ENCODE data around the gene IQSEC1. TPM values are rescaled to one million over a fixed set of nuclear protein-coding genes. Genes with fewer than 3 reads are reported as not detected.

Gene IQSEC1
- total and polyA plus RNA-seq, 9 of the 15 experiments (the other 6 are each of a cell fraction or from before 2014, with no cell fraction given): 0.56 to 39.0 (median 6.8) TPM

- TF ChIP-seq ZBTB34 (CRISPR knock-in tag; IDR thresholded peaks at IDR 0.05): no peak
Observed at GRCh38 chr3:12947504-12948369, 125.5 kb downstream of the IQSEC1 start (continued).

GRCh38 chr3:12946649-12947316, 126.4 kb downstream of the IQSEC1 start:
- no peak overlapping the region for H3K4me3 ChIP-seq
- H3K27ac ChIP-seq (ENCODE audit: extremely low read depth, low read depth, low read length): no peak overlapping the region; the same call in 1 of the 3 replicates
- intact Hi-C loops (cut with micrococcal nuclease) (no loop called here), in situ Hi-C loops (cut with MboI) (no loop called here)
- no peaks in the 10 kb centered on the region for H4K20me1 ChIP-seq (replicated peaks; ENCODE audit: control insufficient read depth, insufficient read depth, low read length)
- H3K9ac ChIP-seq (ENCODE audit: insufficient read depth in 1 of 2, low read depth in 2 of 2, low read length in 2 of 2): peak overlapping the region in 1 of 2 experiments; percentile 75; a peak in 2 of 4 replicates
- ATAC-seq (peak; percentile 58), DNase-seq (ENCODE audit: extremely low read depth in 1 of 4, low spot score in 3 of 4) (peak in 1 of 4 experiments; percentile 47), FAIRE-seq (peak; percentile 73)
- WGBS (ENCODE audit: insufficient coverage, low coverage, missing lambda C conversion rate): 53% methylated on average over 8 of the region's 8 CpGs
- H3K27me3 ChIP-seq (ENCODE audit: control insufficient read depth in 2 of 2, insufficient read depth in 2 of 2, low read length in 2 of 2): no peaks in the 10 kb centered on the region
- H3K9me1 ChIP-seq (ENCODE audit: control insufficient read depth, insufficient read depth, low read length): no peaks in the 10 kb centered on the region
- no TSS peak for BruUV-seq (replicated peaks)
- ChIA-PET CTCF (ENCODE audit: low intra/inter-chr PET ratio) (interaction anchor here (0.5 kb wide), 1 partner anchor 70 kb away, joined by 3 read pairs; no protein-coding TSS in a partner anchor), POLR2A (interaction anchor here (1.2 to 1.8 kb wide), 6 partner anchors 9 to 20 kb away, joined by 3 to 11 read pairs (median 4); no protein-coding TSS in a partner anchor)
- no peaks in the 10 kb centered on the region for H3K9me3 ChIP-seq (replicated peaks; ENCODE audit: control insufficient read depth, insufficient read depth, low read depth, low read length)
- H3K36me3 ChIP-seq (ENCODE audit: control insufficient read depth, insufficient read depth, low read length): peaks cover 8% of the 10 kb centered on the region; the same call in 2 of the 3 replicates
- peaks cover 39 to 72% of the 10 kb centered on the region in 2 experiments; a peak in 4 of 5 replicates for H3K4me1 ChIP-seq (replicated peaks in 1 of 2; ENCODE audit: control insufficient read depth in 2 of 2, insufficient read depth in 2 of 2, low read length in 2 of 2)
- peak overlapping the region; percentile 63 for H3K4me2 ChIP-seq (ENCODE audit: insufficient read depth, low read length)
- H3K79me2 ChIP-seq (ENCODE audit: control insufficient read depth, insufficient read depth, low read length): peaks cover 73% of the 10 kb centered on the region
- no peak overlapping the region for H2AFZ ChIP-seq (ENCODE audit: low read depth, low read length)
- TF ChIP-seq, protein P1, sequence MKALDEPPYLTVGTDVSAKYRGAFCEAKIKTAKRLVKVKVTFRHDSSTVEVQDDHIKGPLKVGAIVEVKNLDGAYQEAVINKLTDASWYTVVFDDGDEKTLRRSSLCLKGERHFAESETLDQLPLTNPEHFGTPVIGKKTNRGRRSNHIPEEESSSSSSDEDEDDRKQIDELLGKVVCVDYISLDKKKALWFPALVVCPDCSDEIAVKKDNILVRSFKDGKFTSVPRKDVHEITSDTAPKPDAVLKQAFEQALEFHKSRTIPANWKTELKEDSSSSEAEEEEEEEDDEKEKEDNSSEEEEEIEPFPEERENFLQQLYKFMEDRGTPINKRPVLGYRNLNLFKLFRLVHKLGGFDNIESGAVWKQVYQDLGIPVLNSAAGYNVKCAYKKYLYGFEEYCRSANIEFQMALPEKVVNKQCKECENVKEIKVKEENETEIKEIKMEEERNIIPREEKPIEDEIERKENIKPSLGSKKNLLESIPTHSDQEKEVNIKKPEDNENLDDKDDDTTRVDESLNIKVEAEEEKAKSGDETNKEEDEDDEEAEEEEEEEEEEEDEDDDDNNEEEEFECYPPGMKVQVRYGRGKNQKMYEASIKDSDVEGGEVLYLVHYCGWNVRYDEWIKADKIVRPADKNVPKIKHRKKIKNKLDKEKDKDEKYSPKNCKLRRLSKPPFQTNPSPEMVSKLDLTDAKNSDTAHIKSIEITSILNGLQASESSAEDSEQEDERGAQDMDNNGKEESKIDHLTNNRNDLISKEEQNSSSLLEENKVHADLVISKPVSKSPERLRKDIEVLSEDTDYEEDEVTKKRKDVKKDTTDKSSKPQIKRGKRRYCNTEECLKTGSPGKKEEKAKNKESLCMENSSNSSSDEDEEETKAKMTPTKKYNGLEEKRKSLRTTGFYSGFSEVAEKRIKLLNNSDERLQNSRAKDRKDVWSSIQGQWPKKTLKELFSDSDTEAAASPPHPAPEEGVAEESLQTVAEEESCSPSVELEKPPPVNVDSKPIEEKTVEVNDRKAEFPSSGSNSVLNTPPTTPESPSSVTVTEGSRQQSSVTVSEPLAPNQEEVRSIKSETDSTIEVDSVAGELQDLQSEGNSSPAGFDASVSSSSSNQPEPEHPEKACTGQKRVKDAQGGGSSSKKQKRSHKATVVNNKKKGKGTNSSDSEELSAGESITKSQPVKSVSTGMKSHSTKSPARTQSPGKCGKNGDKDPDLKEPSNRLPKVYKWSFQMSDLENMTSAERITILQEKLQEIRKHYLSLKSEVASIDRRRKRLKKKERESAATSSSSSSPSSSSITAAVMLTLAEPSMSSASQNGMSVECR (CRISPR knock-in tag; IDR thresholded peaks at IDR 0.05): 0 out of 2 replicates have a peak, but pooled peaks have one; percentile 47
- TF ChIP-seq PKNOX1 (IDR thresholded peaks at IDR 0.05): peak; percentile 54; the same call in 1 of the 2 replicates
- TF ChIP-seq ZBTB17 (CRISPR knock-in tag; IDR thresholded peaks at IDR 0.05): peak; percentile 98
- 0 out of 2 replicates have a peak, but pooled peaks have one; percentile 32 for TF ChIP-seq ATF7 (IDR thresholded peaks at IDR 0.05)
- peak; percentile 26 for TF ChIP-seq MEIS2 (IDR thresholded peaks at IDR 0.05; ENCODE audit: partially characterized antibody)
- 0 out of 2 replicates have a peak, but pooled peaks have one; percentile 43 for TF ChIP-seq HDAC2 (IDR thresholded peaks at IDR 0.05)
- TF ChIP-seq, protein P2, sequence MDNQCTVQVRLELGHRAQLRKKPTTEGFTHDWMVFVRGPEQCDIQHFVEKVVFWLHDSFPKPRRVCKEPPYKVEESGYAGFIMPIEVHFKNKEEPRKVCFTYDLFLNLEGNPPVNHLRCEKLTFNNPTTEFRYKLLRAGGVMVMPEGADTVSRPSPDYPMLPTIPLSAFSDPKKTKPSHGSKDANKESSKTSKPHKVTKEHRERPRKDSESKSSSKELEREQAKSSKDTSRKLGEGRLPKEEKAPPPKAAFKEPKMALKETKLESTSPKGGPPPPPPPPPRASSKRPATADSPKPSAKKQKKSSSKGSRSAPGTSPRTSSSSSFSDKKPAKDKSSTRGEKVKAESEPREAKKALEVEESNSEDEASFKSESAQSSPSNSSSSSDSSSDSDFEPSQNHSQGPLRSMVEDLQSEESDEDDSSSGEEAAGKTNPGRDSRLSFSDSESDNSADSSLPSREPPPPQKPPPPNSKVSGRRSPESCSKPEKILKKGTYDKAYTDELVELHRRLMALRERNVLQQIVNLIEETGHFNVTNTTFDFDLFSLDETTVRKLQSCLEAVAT (IDR thresholded peaks at IDR 0.05): peak in 1 of 2 experiments; percentile 99; a peak in 2 of 4 replicates
